GM18520 (cell line): ENCODE results near the gene NAV3.

Experiments
- ATAC-seq: cut with Tn5 transposase; IDR thresholded peaks from one replicate; pipeline ENCODE4 v1.9.1; 2021; ENCODE audit not compliant: unreplicated experiment

NAV3 gene

GRCh38 chr12:77973579-77973978, 142.9 kb downstream of the NAV3 start:
- no peak for ATAC-seq

DNA sequence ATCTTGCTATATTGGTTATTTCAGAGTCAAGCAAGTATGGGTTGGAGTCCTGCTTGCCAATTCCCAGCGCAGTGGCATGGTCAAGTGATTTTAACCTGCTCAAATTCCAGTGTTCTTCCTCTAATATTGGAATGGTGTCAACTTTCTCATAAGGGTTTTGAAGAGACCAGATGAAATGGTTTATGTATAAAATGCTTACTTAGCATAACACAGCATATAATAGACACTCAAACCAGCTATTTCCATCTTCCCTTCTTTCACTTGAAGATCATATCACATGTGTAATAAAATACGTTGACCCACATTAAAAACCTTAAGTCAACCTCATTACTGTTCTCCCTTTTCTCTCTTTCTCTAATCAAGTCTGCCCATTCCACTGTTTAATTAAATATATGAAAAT, 144.0 kb downstream of the NAV3 start:
- no peak for ATAC-seq

DNA sequence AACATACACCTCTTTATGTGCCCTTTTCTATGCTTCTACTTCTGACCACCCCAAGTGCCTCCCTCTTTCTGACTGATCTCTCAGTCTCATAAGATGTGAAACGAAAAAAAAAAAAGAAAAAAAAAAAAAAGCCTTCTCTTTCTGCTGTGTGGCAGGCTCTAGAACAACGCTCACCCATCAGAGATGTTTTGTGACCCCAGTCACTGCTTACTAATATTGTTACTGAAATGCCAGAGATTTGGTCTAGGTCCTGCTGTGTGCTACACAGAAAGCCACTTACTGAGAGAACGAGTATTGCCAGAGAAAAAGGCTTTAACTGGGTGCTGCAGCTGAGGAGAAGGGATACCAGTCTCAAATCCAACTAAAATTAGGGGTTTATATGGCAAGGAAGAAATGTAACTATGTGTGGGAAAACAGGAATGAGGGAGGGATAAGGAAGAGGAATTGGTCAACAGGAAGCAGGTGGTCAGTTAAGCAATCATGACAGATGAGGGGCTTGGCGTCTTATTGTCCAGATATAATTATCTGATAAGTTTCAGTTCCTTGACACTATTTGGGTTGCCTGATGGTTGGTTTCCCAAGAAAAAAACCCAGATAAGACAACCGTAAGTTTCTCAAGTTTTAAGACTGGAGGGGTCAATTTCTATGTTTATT, 149.0 kb downstream of the NAV3 start:
- no peak for ATAC-seq

GRCh38 chr12:77980782-77981181, 150.1 kb downstream of the NAV3 start:
- ATAC-seq = no peak

- ATAC-seq = no peak
Measured at GRCh38 chr12:77983859-77984258, 153.2 kb downstream of the NAV3 start.

DNA sequence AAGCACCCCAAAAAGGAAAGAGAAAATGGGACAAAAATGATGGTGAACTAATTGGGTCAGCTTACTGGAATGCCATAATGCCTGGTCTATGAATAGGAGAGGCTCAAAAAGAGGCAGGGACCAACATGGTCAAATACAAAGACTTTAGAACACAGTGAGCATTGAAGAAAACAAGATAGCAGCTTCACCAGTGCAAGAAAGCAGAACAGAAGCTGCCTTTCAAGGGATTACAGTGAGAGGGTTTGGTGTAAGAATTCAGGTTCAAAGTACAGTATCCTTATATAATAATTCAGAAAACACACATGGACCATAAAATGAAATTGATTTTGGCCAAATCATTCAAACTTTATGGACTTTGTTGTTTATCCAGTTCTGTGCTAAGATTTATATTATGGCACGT, 162.1 kb downstream of the NAV3 start:
- ATAC-seq = no peak

DNA sequence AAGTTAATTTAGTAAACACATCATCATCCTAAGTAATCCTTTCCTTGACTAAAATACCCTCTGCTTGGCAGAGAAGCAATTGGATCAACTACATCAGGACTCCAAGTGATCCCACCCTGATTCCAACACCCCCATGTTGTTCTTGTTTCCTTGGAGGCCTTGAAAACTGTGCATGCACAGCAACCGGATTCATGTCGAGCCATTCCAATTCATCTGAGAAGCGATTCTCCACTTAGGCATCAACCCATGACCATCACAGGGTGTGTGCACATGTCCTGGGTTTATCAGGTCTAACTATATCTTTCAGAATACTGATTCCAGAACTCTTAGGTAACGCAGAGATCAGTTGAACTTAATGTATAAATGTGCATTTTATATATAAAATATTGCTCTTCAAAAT, 163.0 kb downstream of the NAV3 start:
- no peak for ATAC-seq

DNA sequence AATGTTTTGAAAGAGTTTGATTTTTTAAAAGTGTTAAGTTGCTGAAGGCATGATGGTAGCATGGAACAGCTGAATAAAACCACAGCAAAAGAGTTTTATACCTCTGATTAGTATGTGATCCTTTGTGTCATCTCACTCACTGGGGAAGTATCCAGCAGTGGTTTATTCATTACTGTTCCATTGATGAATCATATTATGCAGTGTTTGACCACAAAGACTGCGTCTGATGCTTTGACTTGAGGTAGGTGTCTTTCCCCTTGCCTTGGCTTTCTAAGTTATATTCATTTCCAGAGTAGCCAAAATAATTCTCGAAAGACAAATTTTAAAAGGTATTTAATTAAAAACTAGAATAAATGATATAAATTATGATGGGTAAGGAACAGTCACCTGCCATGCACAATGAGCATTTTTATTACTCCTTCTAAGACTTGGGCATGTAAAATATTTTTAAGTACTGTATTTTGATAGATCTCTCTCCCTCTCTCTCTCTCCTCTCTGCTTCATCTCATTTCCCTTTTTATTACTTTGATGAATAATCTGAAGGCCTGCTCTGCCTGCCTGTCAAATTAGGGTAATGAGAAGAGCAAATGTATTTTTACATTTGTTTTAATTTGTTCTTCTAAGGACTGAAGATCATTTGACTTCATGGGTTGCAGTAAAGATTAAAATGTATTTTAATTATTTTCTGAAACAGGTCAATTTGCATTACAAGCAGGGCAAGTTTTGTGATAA, 164.9 kb downstream of the NAV3 start:
- ATAC-seq = peak; percentile 88

DNA sequence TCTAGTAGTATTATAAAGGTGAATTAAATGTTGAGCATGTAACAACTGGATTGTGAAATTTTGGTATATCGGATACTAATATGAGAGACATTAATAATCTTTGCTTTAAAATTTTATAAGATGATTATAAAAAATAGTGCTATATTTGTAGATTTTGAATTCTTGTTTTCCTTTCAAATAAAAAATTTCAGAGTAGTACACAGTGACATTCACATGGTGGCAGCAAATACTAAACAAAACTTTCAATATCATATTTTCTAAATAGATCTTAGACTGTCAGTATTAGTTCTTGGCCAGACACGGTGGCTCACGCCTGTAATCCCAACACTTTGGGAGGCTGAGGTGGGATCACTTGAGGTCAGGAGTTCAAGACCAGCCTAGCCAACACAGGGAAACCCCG, 166.0 kb downstream of the NAV3 start:
- ATAC-seq = no peak

GRCh38 chr12:77998236-77998786, 167.6 kb downstream of the NAV3 start:
- no peak for ATAC-seq

DNA sequence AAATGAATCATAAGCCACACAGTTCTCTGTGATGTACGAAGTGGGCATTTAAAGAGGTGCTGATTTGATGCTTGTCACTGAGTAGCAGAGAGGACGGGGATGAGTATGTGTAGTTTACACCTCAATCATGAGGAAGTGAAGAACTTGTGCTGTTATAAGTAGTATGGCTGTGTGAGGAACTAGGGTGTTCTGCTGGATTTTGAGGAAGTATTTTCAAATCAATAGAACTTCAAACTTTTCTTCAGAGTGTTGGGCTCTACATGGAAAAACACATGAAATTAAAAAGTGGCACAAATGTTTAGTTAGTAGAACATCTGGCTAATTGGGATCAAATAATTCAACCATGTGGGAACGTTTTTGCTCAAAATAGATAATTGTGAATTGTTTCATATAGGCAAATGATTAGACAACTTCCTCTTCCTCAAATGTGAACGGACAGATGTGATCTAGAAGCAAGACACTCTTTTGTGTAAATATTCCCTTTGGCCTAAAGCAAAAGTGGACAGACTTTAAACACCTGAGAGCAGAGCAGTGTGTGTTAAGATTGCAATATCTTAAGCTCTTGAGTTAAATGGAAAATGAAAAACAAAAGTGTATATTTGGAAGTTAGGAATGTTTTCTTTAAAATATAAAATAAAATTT, 168.5 kb downstream of the NAV3 start:
- peak; percentile 68 for ATAC-seq

GRCh38 chr12:78002878-78003277, 172.2 kb downstream of the NAV3 start:
- ATAC-seq = no peak

- no peak for ATAC-seq
Measured at GRCh38 chr12:78004249-78005093, 173.8 kb downstream of the NAV3 start.

DNA sequence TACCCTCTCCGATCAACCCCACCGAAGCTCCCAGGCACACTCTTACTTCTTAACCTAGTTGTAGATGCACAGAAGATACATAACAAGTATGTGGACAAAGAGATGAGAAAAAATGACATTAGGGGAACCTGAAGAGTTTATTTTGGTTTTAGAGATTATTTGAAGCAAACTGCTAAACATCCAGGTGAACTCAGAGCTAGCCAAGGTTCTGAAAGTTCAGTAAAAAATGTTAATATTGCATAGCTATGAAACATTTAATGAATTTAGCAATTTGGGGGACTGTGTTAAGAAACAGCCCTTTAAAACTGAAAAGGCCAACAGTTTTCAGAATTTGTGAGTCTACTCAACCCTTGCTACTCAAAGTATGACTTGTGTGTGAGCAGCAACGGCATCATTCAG, 174.4 kb downstream of the NAV3 start:
- no peak for ATAC-seq

DNA sequence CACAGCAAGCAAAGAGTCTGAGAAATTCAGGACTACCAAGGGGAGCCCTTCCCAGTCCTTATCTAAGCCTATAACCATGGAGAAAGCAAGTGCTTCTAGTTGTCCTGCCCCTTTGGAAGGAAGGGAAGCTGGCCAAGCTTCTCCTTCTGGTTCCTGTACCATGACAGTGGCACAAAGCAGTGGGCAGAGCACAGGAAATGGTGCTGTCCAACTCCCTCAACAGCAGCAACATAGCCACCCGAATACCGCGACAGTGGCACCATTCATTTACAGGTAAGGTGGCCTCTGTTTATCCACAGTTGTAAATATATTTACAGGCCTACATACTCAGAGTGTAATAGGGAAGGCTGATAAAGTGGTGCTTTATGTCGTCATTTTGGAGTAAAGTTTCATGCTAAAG, 176.5 kb downstream of the NAV3 start:
- ATAC-seq = no peak

DNA sequence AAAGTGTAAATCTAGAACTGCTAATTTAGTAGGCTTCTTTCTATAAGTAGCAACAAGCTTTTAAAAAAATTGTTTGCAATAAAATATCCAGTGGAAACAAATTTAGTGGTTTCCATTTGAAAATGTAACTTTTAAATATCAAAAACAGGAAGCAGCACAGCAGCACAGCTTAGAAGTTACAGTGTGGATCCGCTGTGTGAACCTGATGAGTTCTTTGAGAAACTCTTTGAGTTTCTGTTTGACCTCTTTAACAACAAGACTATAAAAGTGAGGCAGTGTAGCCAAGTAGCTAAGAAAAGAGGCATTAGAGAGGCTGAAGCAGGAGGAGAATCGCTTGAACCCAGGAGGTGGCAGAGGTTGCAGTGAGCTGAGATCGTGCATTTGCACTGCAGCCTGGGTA, 178.3 kb downstream of the NAV3 start:
- ATAC-seq = no peak

- ATAC-seq = no peak
Measured at GRCh38 chr12:78018171-78018910, 187.6 kb downstream of the NAV3 start.

GRCh38 chr12:78018939-78019338, 188.2 kb downstream of the NAV3 start:
- no peak for ATAC-seq

GRCh38 chr12:78028426-78028825, 197.7 kb downstream of the NAV3 start:
- no peak for ATAC-seq

GRCh38 chr12:78034025-78034424, 203.3 kb downstream of the NAV3 start:
- peak; percentile 34 for ATAC-seq
